PC-9 (cell line): ENCODE measurements around the gene IL12A. TPM values are rescaled to one million over a fixed set of nuclear protein-coding genes. Genes with fewer than 3 reads are reported as not detected.

Experiments used
- BruUV-seq: library from RNA; stranded (reverse); fragments of 400-500 nt; replicated peaks from 2 replicates; lab custom pipeline; 2021; lab: Mats Ljungman, UMichigan
- CTCF ChIA-PET: fragments of 300-600 bp; sonication (Branson Sonifier 250); formaldehyde crosslinking; loops from one replicate; lab custom pipeline; 2022; ENCODE audit warnings: antibody characterized with exemption; lab: Charles Lee
- POLR2A ChIA-PET: fragments of 300-600 bp; sonication (Branson Sonifier 250); formaldehyde crosslinking; loops from one replicate; lab custom pipeline; 2022; ENCODE audit warnings: antibody characterized with exemption; ENCODE audit not compliant: unreplicated experiment; lab: Charles Lee
- DNase-seq, 2 experiments: peaks; one replicate each; pipeline versions ENCODE4 v3.0.0 to v3.0.0-alpha.2; 2015 to 2022; ENCODE audit warnings: mixed read lengths in 1 of 2
- H2AFZ ChIP-seq: fragments of 200-600 bp; sonication (generic); 2 replicates; pipeline ENCODE4 v1.8.1; 2017; ENCODE audit warnings: antibody characterized with exemption
- H3F3A ChIP-seq: fragments of 200-600 bp; sonication (generic); 2 replicates; pipeline ENCODE4 v1.8.1; 2017; ENCODE audit warnings: antibody characterized with exemption, mild to moderate bottlenecking, low read depth; ENCODE audit not compliant: insufficient read depth
- H3K27ac ChIP-seq: fragments of 200-600 bp; sonication (generic); 2 replicates; pipeline ENCODE4 v1.6.1; 2016; ENCODE audit warnings: mixed run types
- H3K27me3 ChIP-seq: fragments of 200-600 bp; sonication (generic); 2 replicates; pipeline ENCODE4 v1.6.1; 2016; ENCODE audit warnings: low read depth, mixed run types; ENCODE audit not compliant: insufficient read depth
- H3K36me3 ChIP-seq: fragments of 200-600 bp; sonication (generic); 2 replicates; pipeline ENCODE4 v1.6.1; 2016; ENCODE audit warnings: low read depth, mixed run types
- H3K4me1 ChIP-seq: fragments of 200-600 bp; sonication (generic); replicated peaks from 2 replicates; pipeline ENCODE4 v1.6.1; 2016; ENCODE audit warnings: mixed run types; ENCODE audit not compliant: insufficient read depth
- H3K4me2 ChIP-seq: fragments of 200-600 bp; sonication (generic); 2 replicates; pipeline ENCODE4 v1.6.1; 2017; ENCODE audit warnings: mixed run types
- H3K4me3 ChIP-seq: fragments of 200-600 bp; sonication (generic); 2 replicates; pipeline ENCODE4 v1.6.1; 2016; ENCODE audit warnings: mixed run types
- H3K79me2 ChIP-seq: fragments of 200-600 bp; sonication (generic); 2 replicates; pipeline ENCODE4 v1.6.1; 2017; ENCODE audit warnings: low read depth, mixed run types
- H3K9me2 ChIP-seq: fragments of 200-600 bp; sonication (generic); 2 replicates; pipeline ENCODE4 v1.8.1; 2017; ENCODE audit warnings: mild to moderate bottlenecking; ENCODE audit not compliant: insufficient read depth
- H3K9me3 ChIP-seq: fragments of 200-600 bp; sonication (generic); 2 replicates; pipeline ENCODE4 v1.8.1; 2016; ENCODE audit warnings: low read depth; ENCODE audit not compliant: insufficient read depth
- H4K20me1 ChIP-seq: fragments of 200-600 bp; sonication (generic); 2 replicates; pipeline ENCODE4 v1.8.1; 2017; ENCODE audit not compliant: insufficient read depth
- EZH2 ChIP-seq: fragments of 200-600 bp; sonication (generic); IDR thresholded peaks from 2 replicates; pipeline ENCODE4 v1.8.0; 2017; ENCODE audit warnings: antibody characterized with exemption, low read depth
- intact Hi-C: fragments of 100-400 bp; cut with micrococcal nuclease; formaldehyde crosslinking; loops from one replicate; pipeline ENCODE4 v1.10.0; 2022; ENCODE audit not compliant: unreplicated experiment
- total RNA-seq: library from RNA; stranded (reverse); gene quantifications from 2 replicates; pipeline ENCODE4 v1.2.3, GENCODE V29; 2021
- TF ChIP-seq, protein P1 (sequence below): fragments of 200-600 bp; sonication (generic); conservative IDR thresholded peaks from 2 replicates; pipeline ENCODE4 v1.6.1; 2017; ENCODE audit warnings: mixed run types, antibody characterized with exemption, mild to moderate bottlenecking, moderate library complexity

IL12A gene
- total RNA-seq, 1 experiment from 2014 or later = 0.28 TPM

DNA sequence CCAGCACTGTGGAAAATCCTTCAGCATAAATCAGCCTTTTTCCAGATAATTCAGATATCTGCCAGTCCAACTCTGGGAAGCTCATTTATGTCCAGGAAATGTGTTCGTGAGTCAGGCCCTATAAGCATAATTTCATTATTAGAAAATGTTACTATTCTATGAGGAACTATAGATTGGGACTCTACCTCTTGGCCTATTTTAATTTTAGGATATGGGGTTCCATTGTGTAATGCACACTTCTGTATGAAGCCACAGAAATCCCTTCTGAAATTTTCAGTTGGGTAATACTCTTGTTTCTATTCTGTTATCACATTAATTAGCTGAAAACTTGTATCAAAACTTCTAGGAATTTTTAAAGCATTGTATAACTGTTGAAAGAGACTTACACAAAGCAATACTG lies 43.9 kb upstream of the IL12A start:
- no peaks in the 10 kb centered on the region for H3K27me3 ChIP-seq
- DNase-seq = no peak
- no peak overlapping the region for H3K4me3 ChIP-seq
- no peak overlapping the region for H2AFZ ChIP-seq
- no peaks in the 10 kb centered on the region for H3K79me2 ChIP-seq
- H3K27ac ChIP-seq = no peak overlapping the region
- H3K9me3 ChIP-seq = no peaks in the 10 kb centered on the region
- intact Hi-C loops = loop anchor here (5.0 kb wide), 1 partner anchor 43 kb away; the partner anchor contains the start of gene IL12A
- no peaks in the 10 kb centered on the region for H3K9me2 ChIP-seq
- no peaks in the 10 kb centered on the region for H3K36me3 ChIP-seq
- peaks cover 15% of the 10 kb centered on the region; the same call in 1 of the 2 replicates for H3F3A ChIP-seq
- peaks cover 13% of the 10 kb centered on the region for H3K4me1 ChIP-seq
- CTCF ChIA-PET = interaction anchor here (0.6 kb wide), 1 partner anchor 158 kb away, joined by 3 read pairs; no protein-coding TSS in a partner anchor
- no TSS peak for BruUV-seq
- no peak for TF ChIP-seq EZH2
- TF ChIP-seq, protein P1, sequence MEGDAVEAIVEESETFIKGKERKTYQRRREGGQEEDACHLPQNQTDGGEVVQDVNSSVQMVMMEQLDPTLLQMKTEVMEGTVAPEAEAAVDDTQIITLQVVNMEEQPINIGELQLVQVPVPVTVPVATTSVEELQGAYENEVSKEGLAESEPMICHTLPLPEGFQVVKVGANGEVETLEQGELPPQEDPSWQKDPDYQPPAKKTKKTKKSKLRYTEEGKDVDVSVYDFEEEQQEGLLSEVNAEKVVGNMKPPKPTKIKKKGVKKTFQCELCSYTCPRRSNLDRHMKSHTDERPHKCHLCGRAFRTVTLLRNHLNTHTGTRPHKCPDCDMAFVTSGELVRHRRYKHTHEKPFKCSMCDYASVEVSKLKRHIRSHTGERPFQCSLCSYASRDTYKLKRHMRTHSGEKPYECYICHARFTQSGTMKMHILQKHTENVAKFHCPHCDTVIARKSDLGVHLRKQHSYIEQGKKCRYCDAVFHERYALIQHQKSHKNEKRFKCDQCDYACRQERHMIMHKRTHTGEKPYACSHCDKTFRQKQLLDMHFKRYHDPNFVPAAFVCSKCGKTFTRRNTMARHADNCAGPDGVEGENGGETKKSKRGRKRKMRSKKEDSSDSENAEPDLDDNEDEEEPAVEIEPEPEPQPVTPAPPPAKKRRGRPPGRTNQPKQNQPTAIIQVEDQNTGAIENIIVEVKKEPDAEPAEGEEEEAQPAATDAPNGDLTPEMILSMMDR = no peak
- H3K4me2 ChIP-seq = no peak overlapping the region
- POLR2A ChIA-PET = interaction anchor here (0.6 kb wide), 1 partner anchor 24 kb away, joined by 3 read pairs; no protein-coding TSS in a partner anchor
- H4K20me1 ChIP-seq = no peaks in the 10 kb centered on the region

DNA sequence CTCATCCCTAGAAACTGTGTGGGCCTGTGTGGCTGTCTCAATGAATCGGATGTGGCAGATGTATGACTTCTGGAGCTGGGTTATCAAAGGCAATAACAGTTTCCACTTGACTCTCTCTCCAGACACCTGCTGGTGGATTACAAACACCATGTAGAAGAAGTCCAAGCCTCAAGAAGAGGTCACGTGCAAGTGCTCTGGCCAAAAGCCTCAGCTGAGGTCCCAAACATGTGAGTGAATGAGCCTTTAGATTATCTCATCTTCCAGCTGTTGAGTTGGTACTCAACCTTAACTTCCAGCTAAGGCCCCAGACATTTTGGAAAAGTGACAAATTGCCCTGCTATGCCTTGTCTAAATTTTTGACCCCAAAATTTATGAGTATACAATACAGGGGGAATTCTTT lies 42.7 kb upstream of the IL12A start:
- ChIA-PET CTCF (no interaction called here), POLR2A (no interaction called here)
- Histone ChIP-seq H3K27me3 (no peaks in the 10 kb centered on the region), H3K4me2 (no peak overlapping the region), H3K79me2 (no peaks in the 10 kb centered on the region), H3K4me3 (no peak overlapping the region), H2AFZ (no peak overlapping the region), H4K20me1 (no peaks in the 10 kb centered on the region), H3K27ac (no peak overlapping the region), H3K9me3 (no peaks in the 10 kb centered on the region), H3K36me3 (no peaks in the 10 kb centered on the region), H3K4me1 (peaks cover 13% of the 10 kb centered on the region), H3K9me2 (no peaks in the 10 kb centered on the region), H3F3A (peaks cover 14% of the 10 kb centered on the region; the same call in 1 of the 2 replicates)
- TF ChIP-seq, protein P1 = no peak
- TF ChIP-seq EZH2 = no peak
- intact Hi-C loops = no loop called here
- DNase-seq = no peak
- no TSS peak for BruUV-seq

DNA sequence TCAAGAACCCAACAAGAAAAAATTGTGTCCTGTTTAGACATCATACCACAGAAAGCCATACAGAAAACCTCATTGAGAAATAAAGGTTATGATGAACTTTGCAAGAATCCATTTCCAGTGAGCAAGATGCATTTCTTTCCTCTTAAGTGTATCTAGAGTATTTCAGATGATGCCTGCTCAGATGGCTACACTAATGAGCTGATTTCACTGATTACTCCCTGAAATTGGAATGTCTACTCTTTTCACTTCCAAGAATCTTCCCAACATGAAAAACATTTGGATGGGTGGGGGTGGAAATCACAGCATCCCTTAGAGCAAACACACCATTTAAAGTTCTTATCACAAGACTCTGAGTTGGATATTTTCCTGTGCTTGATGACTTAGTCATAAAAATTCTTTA lies 41.4 kb upstream of the IL12A start:
- Histone ChIP-seq H4K20me1 (no peaks in the 10 kb centered on the region), H2AFZ (no peak overlapping the region), H3K27me3 (no peaks in the 10 kb centered on the region), H3K36me3 (no peaks in the 10 kb centered on the region), H3K27ac (no peak overlapping the region), H3K9me2 (no peaks in the 10 kb centered on the region), H3K9me3 (no peaks in the 10 kb centered on the region), H3K4me3 (no peak overlapping the region), H3K4me2 (no peak overlapping the region), H3F3A (0 out of 2 replicates have a peak, but pooled peaks cover under 1% of the 10 kb centered on the region), H3K4me1 (peaks cover under 1% of the 10 kb centered on the region), H3K79me2 (no peaks in the 10 kb centered on the region)
- DNase-seq = no peak
- TF ChIP-seq, protein P1 = no peak
- TF ChIP-seq EZH2 = no peak
- ChIA-PET CTCF (interaction anchor here (0.6 to 0.7 kb wide), 2 partner anchors 42 to 1191 kb away, joined by 3 to 4 read pairs; partner anchors contain the start of gene IL12A), POLR2A (interaction anchor here (0.7 kb wide), 1 partner anchor 63 kb away, joined by 3 read pairs; no protein-coding TSS in a partner anchor)
- no TSS peak for BruUV-seq
- intact Hi-C loops = no loop called here
